OCI-LY3 (cell line): ENCODE measurements around the gene TGM3.

Experiments used
- H2AFZ ChIP-seq: fragments of 200-600, 300-600 bp; shearing (Covaris generic); 2 replicates; pipeline ENCODE4 v1.6.0; 2014; ENCODE audit warnings: antibody characterized with exemption, low read depth, low read length
- H3K27ac ChIP-seq: fragments of 200-600, 300-600 bp; sonication (generic); 2 replicates; pipeline ENCODE4 v1.5.1; 2014; ENCODE audit warnings: mild to moderate bottlenecking, low read length, moderate library complexity, mixed read lengths
- H3K27me3 ChIP-seq: fragments of 200-600, 300-600 bp; sonication (generic); 2 replicates; pipeline ENCODE4 v1.6.1; 2014; ENCODE audit warnings: low read depth, low read length, mixed read lengths
- H3K36me3 ChIP-seq: fragments of 200-600, 300-600 bp; sonication (generic); replicated peaks from 2 replicates; pipeline ENCODE3; 2014; ENCODE audit warnings: low read depth, low read length, mixed read lengths
- H3K4me1 ChIP-seq: fragments of 300-600, 200-600 bp; sonication (generic); 2 replicates; pipeline ENCODE4 v1.6.1; 2014; ENCODE audit warnings: low read length, mixed read lengths
- H3K4me2 ChIP-seq: fragments of 200-600, 300-600 bp; sonication (generic); 2 replicates; pipeline ENCODE4 v1.6.1; 2014; ENCODE audit warnings: low read length, mixed read lengths
- H3K4me3 ChIP-seq: fragments of 300-600, 200-600 bp; sonication (generic); 2 replicates; pipeline ENCODE4 v1.5.1; 2014; ENCODE audit warnings: antibody characterized with exemption, mild to moderate bottlenecking, low read length, moderate library complexity
- H3K79me2 ChIP-seq: fragments of 300-600, 200-600 bp; shearing (Covaris generic); 2 replicates; pipeline ENCODE4 v1.6.1; 2014; ENCODE audit warnings: mild to moderate bottlenecking, low read length, mixed read lengths
- H3K9ac ChIP-seq: fragments of 300-600, 200-600 bp; shearing (Covaris generic); 2 replicates; pipeline ENCODE4 v1.6.0; 2014; ENCODE audit warnings: mild to moderate bottlenecking, low read length, moderate library complexity
- H3K9me3 ChIP-seq: fragments of 200-600, 300-600 bp; shearing (Covaris generic); 2 replicates; pipeline ENCODE4 v1.6.1; 2014; ENCODE audit warnings: low read length, mixed read lengths; ENCODE audit not compliant: insufficient read depth
- H4K20me1 ChIP-seq: fragments of 200-600, 300-600 bp; sonication (generic); 2 replicates; pipeline ENCODE4 v1.6.1; 2016; ENCODE audit warnings: low read length, mixed read lengths; ENCODE audit not compliant: insufficient read depth
- CTCF ChIP-seq: fragments of 200-600, 300-600 bp; sonication (generic); IDR thresholded peaks from 2 replicates; pipeline ENCODE4 v1.5.1; 2014; ENCODE audit warnings: antibody characterized with exemption, low read length, low read depth
- EZH2phosphoT487 ChIP-seq: fragments of 200-600 bp; shearing (Covaris generic); IDR thresholded peaks from 2 replicates; pipeline ENCODE4 v1.6.1; 2018; ENCODE audit warnings: antibody characterized with exemption, mixed run types, low read depth

The TGM3 gene

GRCh38 chr20:2300420-2300819, 4.6 kb downstream of the TGM3 start:
- Histone ChIP-seq H2AFZ (no peak overlapping the region), H3K4me2 (peak overlapping the region; percentile 69), H3K9me3 (no peaks in the 10 kb centered on the region), H3K36me3 (no peaks in the 10 kb centered on the region), H4K20me1 (no peaks in the 10 kb centered on the region), H3K4me3 (peak overlapping the region; percentile 59), H3K9ac (peak overlapping the region; percentile 70), H3K27me3 (no peaks in the 10 kb centered on the region), H3K79me2 (no peaks in the 10 kb centered on the region), H3K4me1 (peaks cover 65% of the 10 kb centered on the region), H3K27ac (peak overlapping the region; percentile 89)
- TF ChIP-seq EZH2phosphoT487 (no peak), CTCF (no peak)

- TF ChIP-seq CTCF, result no peak
- Histone ChIP-seq H3K9me3 (no peaks in the 10 kb centered on the region), H4K20me1 (no peaks in the 10 kb centered on the region), H3K27me3 (no peaks in the 10 kb centered on the region), H3K4me1 (peaks cover 57% of the 10 kb centered on the region), H3K4me2 (peak overlapping the region; percentile 69), H3K79me2 (no peaks in the 10 kb centered on the region), H3K36me3 (no peaks in the 10 kb centered on the region), H3K9ac (peak overlapping the region; percentile 70), H3K4me3 (peak overlapping the region; percentile 59), H2AFZ (no peak overlapping the region), H3K27ac (peak overlapping the region; percentile 89)
Measured at GRCh38 chr20:2301164-2301622, 5.4 kb downstream of the TGM3 start.

GRCh38 chr20:2302384-2303060, 6.7 kb downstream of the TGM3 start:
- H3K36me3 ChIP-seq, result no peaks in the 10 kb centered on the region
- H3K4me2 ChIP-seq, result peak overlapping the region; percentile 68
- H2AFZ ChIP-seq, result 0 out of 2 replicates have a peak overlapping the region, but pooled peaks have one; percentile 10
- peaks cover 44% of the 10 kb centered on the region for H3K4me1 ChIP-seq
- H3K27ac ChIP-seq, result peak overlapping the region; percentile 89
- TF ChIP-seq CTCF (peak; percentile 45), EZH2phosphoT487 (no peak)
- H3K27me3 ChIP-seq, result no peaks in the 10 kb centered on the region
- no peaks in the 10 kb centered on the region for H3K79me2 ChIP-seq
- H4K20me1 ChIP-seq, result no peaks in the 10 kb centered on the region
- H3K4me3 ChIP-seq, result peak overlapping the region; percentile 26; the same call in 1 of the 2 replicates
- no peaks in the 10 kb centered on the region for H3K9me3 ChIP-seq
- H3K9ac ChIP-seq, result peak overlapping the region; percentile 72

- no peaks in the 10 kb centered on the region for H3K79me2 ChIP-seq
Measured at GRCh38 chr20:2303673-2304072, 7.9 kb downstream of the TGM3 start.

More at GRCh38 chr20:2303673-2304072, 7.9 kb downstream of the TGM3 start:
- no peak overlapping the region for H3K4me2 ChIP-seq
- no peak overlapping the region for H3K27ac ChIP-seq
- TF ChIP-seq CTCF (no peak), EZH2phosphoT487 (no peak)
- H3K36me3 ChIP-seq, result no peaks in the 10 kb centered on the region
- no peaks in the 10 kb centered on the region for H3K27me3 ChIP-seq
- no peak overlapping the region for H2AFZ ChIP-seq
- no peaks in the 10 kb centered on the region for H4K20me1 ChIP-seq
- no peak overlapping the region for H3K9ac ChIP-seq
- no peaks in the 10 kb centered on the region for H3K9me3 ChIP-seq
- H3K4me3 ChIP-seq, result no peak overlapping the region
- peaks cover 43% of the 10 kb centered on the region for H3K4me1 ChIP-seq
